Fibroblast of the aortic adventitia (primary cell): ENCODE results near the gene BBLN. TPM values are rescaled to one million over a fixed set of nuclear protein-coding genes. Genes with fewer than 3 reads are reported as not detected.
A peak's percentile ranks its signal among the peaks of the same experiment; 100 is the strongest.

ENCODE experiments used
- DNase-seq: peaks from one replicate; pipeline ENCODE4 v3.0.0-alpha.2; 2010; ENCODE audit warnings: low read depth
- H3K4me3 ChIP-seq: 2 replicates; pipeline ENCODE4 v1.5.1; 2011; ENCODE audit warnings: low read depth, mild to moderate bottlenecking, control low read depth, low read length, moderate library complexity
- total RNA-seq: library from RNA; depleted of rRNA; stranded (reverse); fragments of >200 nt; gene quantifications from 2 replicates; pipeline ENCODE4 v1.2.3, GENCODE V29; 2012; ENCODE audit warnings: low replicate concordance
- TF ChIP-seq, protein P1 (sequence below): IDR thresholded peaks from 2 replicates; pipeline ENCODE4 v1.5.1; 2011; ENCODE audit warnings: mild to moderate bottlenecking, low read length, control low read depth, inconsistent platforms; ENCODE audit not compliant: insufficient read depth

BBLN gene
- total RNA-seq, 1 donor = 63.4 TPM

DNA sequence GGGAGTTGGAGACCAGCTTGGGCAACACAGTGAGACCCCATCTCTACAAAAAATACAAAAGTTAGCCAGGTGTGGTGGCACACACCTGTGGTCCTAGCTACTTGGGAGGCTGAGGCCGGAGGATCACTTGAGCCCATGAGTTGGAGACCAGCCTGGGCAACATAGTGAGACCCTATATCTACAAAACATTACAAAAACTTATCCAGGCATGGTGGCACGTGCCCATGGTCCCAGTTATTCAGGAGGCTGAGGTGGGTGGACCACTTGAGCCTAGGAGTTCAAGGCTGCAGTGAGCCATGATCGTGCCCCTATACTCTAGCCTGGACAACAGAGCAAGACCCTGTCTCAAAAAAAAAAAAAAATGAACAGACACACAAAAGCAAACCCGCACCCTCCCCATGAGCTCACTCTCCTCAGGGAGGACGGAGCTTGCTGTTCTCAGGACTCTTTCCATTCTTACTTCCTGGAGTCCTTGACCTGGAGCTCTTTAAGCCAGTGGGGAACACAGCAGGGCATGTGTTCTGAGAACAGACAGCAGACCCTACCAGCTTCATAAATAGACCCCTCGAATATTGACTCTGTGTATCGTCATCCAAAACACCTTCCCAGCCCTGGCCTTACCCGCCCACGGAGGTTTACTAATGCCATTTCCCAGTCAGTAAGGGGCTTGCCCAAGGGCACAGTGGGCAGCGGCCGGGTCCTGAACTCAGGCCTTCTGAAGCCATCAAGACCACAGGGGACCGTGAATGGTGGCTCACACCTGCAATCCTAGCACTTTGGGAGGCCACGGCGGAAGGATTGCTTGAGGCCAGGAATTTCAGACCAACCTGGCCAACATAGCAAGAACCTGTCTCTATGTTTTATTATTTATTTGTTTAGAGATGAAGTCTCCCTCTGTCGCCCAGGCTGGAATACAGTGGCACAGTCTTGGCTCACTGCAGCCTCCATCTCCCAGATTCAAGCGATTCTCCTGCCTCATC lies 43.7 kb upstream of the BBLN start:
- no peak for DNase-seq
- H3K4me3 ChIP-seq = no peak overlapping the region
- TF ChIP-seq, protein P1, sequence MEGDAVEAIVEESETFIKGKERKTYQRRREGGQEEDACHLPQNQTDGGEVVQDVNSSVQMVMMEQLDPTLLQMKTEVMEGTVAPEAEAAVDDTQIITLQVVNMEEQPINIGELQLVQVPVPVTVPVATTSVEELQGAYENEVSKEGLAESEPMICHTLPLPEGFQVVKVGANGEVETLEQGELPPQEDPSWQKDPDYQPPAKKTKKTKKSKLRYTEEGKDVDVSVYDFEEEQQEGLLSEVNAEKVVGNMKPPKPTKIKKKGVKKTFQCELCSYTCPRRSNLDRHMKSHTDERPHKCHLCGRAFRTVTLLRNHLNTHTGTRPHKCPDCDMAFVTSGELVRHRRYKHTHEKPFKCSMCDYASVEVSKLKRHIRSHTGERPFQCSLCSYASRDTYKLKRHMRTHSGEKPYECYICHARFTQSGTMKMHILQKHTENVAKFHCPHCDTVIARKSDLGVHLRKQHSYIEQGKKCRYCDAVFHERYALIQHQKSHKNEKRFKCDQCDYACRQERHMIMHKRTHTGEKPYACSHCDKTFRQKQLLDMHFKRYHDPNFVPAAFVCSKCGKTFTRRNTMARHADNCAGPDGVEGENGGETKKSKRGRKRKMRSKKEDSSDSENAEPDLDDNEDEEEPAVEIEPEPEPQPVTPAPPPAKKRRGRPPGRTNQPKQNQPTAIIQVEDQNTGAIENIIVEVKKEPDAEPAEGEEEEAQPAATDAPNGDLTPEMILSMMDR = no peak

DNA sequence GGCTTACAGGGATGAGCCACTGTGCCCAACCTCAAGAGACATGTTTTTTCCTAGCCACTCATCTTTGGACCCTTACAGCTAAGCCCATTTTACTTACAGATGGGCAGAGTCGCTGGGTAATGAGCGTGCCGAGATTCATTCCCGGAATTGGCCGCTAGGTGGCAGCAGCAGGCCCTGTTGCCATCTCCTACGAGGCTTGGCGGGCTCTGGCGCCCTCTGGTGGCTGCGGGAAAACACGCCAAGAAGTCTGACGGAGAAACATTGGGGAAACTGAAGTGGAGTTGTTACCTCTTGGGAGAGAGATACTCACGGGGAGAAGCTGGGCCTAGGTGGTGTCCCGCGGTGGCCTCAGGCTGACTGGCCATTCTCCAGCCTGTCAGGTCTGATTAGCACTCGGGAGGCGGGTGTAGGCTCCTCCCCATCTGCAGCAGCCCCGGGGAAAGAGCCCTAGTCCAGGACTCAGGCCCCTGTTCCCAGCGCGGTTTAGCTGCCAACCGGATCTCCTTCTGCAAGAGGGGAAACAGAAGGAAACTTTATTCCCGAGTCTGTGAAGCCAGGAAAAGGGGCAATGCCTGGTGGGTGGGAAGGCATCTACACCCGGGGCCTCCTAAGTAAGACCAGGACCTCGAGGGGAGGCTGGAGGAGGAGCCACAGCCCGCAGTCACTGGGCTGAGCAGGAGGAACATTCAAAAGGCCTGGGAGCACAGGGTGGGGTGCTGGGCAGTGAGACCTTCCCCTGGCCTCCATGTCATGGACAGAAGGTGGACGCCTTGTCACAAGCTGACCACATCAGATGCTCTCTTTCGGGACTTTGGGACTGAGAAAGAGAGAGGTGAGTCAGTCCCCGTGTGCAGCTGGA lies 42.2 kb upstream of the BBLN start:
- TF ChIP-seq, protein P1 = peak; percentile 100
- DNase-seq = peak; percentile 88
- H3K4me3 ChIP-seq = no peak overlapping the region

DNA sequence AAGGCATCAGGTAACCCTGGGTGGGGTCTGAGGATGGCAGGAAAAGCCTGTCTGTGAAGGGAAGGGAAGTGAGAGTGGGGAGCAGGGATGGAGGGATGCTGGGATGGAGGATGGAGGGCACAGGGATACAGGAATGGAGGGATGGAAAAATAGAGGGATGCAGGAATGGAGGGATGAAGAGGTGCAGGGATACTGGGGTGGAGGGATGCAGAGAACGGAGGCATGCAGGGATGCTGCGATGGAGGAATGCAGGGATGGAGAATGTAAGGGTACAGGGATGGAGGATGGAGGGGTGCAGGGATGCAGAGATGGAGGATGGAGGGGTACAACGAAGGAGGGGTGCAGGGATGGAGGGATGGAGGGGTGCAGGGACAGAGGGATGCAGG lies 41.6 kb upstream of the BBLN start:
- TF ChIP-seq, protein P1 = no peak
- no peak overlapping the region for H3K4me3 ChIP-seq
- no peak for DNase-seq

DNA sequence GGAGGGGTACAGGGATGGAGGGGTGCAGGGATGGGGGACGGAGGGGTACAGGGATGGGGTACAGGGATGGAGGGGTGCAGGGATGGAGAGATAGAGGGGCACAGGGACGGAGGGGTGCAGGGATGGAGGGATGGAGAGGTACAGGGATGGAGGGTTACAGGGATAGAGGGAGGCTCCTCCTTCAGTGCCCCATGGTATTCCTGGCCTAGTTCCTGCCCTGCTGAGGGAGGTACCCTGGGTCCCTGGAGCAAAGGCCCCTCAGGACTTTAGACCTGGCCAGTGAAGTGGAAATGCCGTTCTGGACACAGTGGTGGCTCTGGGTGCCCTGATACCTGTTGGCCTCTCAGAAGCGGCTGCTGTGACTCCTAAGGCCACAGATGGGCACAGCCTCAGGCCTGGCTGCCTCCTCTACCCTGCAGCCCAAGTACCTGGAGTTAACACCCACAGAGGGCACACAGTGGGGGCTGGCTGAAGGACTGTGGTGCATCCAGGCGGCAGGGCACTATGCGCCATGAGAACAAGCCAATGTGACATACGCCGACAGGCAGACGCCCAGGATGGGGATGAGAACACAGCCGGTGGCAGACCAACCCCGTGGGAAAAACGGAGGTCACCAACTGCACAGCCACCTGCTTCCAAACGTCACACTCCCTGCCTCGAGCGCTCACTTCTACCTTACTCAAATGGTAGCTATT lies 40.9 kb upstream of the BBLN start:
- DNase-seq = no peak

DNA sequence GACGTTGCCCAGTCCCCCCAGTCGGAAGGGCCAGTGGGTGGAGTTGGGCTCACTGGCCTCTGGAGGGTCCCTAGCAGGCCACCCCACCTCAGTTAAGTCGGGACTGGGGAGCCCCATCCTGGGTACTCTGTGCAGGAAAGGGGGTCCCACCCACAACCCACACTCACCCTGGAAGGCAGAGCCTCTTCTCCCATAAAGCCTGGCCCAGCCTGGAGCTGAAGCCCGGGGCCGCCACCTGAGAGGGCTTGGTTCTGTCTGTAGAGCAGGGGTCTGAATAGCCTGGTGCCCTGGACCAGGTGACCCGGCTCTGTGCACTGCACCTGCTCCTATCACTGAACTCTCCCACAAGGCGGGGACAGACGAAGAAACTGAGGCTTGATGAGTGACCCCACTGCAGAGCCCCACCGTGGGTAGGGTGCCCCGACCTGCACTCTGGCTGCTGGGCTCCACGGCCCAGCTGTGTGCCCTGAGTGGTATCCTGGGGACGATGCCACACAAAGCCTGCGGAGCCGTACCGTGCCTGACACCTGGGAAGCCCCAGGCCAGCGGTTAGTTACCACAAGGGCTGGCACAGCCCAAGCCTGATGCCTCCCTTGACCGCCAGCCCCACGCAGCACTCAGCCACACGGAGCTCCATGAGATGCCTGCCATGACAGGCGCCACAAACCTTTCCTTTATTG lies 39.9 kb upstream of the BBLN start:
- H3K4me3 ChIP-seq = no peak overlapping the region
- TF ChIP-seq, protein P1 = no peak
- no peak for DNase-seq

More for the DNA sequence above, 40.9 kb upstream of the BBLN start:
- TF ChIP-seq, protein P1 = no peak
- no peak overlapping the region for H3K4me3 ChIP-seq

DNA sequence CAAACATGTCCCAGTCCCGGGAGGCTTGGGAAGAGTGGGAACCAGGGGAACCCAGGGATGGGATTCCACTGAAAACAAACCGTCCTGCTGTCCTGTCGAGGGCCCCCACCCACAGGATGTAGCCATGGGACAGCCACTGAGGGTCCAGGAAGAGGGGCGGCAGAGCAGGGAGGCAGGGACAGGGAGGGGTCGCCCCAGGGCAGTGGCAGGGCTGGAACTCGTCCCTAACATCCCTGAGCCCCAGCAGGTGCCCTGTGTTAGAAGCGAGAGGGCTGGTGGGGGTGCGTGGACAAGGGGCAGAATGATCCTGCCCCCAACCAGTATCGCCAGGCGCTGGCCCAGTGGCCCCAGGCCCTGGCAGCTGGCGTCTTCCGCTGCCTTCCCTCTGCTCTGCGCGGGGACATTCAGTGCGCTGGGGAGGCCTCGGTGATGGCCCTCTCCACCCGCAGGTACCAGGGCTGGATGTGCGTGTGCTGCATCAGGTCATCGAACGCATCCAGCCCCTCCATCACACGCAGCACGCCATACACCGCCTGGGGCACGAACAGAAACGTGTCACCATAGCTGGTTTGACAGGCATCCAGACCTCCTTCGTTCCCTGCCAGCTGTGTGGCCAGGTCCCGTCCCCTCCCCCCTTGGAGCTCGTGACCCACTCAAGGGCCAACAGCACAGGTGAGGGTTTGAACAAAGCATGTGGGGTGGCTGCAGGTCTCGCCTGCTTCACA lies 39.2 kb upstream of the BBLN start:
- H3K4me3 ChIP-seq = no peak overlapping the region
- DNase-seq = no peak
- TF ChIP-seq, protein P1 = no peak
